ENCODE results near the gene C1orf226.

C1orf226 gene

DNA sequence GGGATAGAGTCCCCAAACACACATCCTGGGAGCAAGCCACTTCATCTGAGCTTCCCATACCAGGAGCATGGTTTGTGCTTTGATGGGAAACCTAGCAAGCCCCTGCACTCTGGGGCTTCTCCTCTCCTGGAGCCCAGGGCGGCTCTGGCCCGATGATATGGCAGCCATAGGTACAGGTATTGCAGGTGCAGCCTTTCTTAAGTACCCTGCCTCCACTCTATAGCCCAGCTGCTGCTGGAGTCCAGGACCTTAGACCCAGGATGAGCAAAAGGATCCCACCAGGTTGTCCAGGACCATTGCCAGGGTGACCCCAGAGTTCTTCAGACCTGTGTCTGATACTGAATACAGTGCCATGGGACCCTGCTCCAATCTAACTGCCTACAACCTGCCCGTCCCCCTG lies 4.2 kb downstream of the C1orf226 start:
- DNase-seq: no peak

DNA sequence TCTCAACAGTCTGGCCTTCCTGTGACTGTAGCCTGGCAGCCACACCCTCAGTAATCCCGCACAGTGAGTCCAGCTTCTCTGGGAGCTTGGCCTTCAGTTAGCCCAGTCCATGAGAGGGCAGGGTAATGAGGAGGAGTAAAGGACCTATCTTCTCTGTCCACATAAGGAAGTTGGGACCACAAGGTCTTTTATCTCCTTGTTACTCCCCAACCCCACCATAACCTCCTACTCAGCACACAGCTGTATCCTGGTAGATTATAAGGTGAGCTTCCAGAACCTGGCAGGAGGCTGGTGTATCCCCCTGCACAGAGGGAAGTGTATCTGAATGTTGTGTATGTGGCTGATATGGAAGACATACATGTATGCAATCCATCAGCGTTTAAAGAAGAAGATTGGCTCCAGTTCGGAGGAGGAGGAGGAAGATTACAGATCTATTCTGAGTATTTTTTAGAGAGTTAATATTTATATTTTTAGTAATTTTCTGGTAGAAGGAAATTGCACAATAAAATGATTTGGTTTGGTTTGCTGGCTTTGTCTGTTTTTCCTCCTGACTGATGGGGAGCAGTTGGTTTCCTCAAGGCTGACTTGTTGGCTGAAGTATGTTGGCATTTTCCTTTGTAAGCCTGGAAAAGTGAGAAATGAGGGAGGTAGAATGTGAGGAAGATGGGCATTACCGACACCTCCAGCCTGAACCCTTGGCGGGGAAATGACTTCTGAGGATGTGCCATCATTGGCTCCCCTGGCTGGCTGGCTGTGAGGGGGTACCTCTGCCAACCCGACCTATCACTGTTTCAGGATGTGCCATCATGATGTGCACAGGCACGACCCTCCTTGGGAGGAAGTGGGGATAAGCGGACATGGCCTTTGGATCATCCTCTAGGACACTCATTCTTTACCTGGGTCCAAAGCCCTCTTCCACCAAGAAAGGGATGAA lies 5.0 kb downstream of the C1orf226 start:
- DNase-seq: no peak

DNA sequence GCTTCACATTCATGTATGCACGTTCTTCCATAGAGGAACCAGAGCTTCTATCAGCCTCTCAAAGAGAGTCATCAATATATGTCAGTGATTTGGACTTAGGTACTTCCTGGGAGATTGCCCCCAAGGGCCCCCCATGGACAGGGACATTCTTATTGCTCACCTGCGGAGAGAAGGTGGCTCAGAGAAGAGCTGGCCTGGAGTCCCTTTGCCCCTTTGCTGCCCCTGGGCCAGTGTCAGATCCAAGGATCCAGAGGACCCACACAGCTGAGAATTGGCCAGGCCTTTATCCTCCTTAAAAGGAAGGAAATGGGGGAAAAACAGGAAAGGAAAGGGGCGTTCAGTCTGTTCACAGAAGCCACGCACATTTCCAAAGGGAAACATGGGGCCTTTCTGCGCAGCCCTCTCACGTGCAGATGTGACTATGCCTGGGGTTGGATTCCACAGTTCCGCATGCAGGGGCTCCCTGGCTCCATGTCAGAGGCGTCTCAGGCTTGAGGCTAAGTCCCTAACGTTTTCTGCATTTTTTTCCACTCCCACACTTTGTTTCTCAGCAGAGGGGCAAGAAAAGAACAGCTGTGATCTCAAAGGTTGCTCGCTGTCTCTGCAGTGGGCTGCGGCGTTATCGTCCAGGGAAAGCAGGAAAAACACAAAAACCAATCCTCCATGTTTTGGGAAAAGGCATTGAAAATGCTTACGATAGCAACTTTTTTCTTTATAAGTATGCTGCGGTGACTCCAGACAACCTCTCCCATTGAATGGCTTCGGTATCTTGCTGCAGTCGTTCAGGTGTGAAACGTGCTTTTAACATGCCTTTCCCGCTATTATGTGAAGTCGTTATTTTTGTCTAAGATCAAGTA lies 5.9 kb downstream of the C1orf226 start:
- DNase-seq: no peak

DNA sequence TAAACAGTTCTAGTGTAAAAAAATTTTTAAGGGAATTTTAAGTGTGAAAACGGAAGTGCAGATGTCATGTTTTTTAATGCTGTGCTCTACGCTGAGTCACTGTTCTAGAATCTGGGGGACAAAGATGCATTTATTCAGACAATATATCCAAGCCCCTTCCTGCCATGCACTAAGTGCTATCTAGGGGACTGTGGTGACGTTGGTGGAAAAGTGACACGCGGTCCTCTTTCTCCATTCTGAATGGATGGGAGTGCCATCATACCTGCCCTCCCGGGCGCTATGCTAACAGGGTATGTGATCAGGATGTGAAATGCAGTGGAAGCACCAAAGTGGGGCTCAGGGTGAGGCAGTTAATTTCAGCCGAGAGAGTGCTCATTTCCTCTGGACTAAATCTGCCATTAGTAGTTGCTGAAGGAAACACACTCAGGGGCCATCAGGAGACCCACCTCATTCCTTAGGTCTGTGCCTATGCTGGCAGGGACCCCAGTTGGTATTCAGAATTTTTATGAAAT lies 6.6 kb downstream of the C1orf226 start:
- DNase-seq: no peak

DNA sequence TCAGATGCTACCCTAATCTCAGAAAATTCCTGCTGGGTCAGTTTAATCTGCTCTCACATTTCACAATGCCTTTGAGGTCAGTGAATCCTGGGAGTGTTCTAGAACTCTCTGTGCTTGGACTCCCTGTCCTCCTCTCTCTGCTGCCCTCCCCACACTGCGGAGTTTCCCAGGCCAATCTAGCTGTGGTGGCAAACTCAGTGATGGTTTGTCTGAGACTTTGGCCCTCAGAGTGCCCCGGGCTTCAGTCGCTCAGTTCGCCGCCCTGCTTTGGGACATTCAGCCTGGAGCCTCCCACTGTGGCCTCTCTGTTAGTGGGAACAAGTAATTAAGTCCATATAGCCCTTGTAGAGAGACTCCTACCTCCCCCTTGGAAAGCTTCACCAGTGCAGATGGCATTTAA lies 7.1 kb downstream of the C1orf226 start:
- DNase-seq: no peak

DNA sequence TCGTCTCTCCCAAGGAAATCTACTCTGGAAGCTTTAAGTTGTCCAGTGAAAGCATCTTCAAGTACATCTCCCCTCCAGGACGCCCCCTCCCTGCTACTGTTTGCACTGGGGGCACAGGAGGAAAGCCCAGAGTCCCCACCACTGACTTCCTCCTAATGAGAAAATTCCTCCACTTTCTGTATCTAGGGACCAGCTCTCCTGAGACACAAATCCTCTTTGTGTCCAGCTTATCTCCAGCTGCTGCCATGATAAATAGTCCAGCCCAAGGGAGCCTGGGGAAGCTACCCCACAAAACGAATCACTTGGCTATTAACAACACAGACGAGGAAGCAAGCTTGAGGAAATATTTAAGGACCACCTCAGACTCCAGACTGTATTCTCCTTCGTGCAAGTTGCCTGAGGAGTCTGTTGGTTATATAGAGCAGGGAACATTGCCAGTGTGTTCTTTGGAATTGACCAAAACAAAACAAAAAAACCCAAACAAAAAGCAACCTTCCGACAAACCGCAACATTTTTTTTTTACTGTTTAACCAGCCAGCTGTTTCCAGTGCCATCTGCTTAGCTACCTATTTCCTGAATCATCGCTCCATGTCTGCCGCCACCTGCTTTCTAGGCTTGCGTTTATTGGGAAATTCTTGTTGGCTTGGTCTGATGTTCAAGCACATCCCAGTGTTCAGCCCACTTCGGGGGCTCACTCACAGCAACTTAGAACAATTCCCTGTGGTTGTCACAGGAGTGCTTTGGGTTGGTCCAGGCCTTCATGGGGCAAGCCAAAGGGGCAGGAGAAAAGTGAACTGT lies 7.7 kb downstream of the C1orf226 start:
- DNase-seq: no peak

DNA sequence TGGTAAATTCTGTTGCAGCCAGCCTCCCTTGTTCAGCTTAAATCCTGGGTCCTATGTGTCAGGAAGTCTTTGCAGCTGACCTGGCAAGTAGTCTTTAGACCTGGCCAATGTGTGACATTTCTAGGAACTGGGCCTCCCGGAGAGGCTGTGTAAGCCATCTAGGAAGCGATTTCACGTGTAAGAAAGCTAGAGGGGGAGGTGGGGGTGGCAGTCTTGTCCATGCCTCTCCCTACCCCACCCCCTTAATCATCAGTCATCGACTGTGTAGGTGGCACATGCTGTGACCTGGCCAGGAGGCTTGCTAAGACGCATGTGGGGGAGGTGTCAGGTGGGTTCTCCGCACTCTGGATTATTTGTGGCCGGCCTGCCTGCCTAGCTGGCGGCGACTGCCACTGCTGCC lies 8.4 kb downstream of the C1orf226 start:
- DNase-seq: no peak

DNA sequence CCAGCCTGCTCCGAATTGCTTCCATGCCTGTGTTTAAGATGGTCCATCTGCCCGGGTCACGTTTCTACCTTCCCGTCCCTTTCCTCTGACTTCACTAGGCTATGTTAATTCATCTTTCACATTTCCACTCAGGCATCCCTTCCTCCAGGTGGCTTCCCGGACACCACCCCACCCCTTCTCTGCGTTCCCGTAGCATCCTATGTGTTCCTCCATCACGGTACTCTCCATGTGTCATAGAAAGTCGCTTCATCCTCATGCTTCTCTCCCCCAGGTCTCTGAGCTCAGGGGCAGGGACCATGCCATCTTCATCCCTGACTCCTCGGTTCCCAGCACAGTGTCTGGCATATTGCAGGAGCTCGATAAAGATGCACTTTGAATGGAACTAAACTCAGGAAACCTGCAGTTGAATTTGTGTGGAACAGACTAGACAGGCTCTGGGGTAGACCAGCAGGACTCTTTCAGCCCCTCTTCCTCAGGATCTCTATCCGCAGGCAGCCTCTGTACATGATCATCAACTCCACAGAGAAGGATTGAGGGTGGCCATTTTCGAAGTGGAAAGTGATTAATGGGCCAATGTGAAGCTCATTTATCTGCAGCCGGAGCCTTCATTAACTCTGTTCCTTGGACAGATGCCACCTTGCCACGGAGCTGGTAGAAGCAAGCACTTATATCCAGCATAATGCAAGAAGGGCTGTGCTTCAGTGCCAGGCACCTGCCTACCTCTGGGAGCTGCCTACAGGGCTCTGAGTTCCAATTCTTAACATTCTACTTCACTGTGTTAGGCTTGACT lies 9.1 kb downstream of the C1orf226 start:
- DNase-seq: no peak

DNA sequence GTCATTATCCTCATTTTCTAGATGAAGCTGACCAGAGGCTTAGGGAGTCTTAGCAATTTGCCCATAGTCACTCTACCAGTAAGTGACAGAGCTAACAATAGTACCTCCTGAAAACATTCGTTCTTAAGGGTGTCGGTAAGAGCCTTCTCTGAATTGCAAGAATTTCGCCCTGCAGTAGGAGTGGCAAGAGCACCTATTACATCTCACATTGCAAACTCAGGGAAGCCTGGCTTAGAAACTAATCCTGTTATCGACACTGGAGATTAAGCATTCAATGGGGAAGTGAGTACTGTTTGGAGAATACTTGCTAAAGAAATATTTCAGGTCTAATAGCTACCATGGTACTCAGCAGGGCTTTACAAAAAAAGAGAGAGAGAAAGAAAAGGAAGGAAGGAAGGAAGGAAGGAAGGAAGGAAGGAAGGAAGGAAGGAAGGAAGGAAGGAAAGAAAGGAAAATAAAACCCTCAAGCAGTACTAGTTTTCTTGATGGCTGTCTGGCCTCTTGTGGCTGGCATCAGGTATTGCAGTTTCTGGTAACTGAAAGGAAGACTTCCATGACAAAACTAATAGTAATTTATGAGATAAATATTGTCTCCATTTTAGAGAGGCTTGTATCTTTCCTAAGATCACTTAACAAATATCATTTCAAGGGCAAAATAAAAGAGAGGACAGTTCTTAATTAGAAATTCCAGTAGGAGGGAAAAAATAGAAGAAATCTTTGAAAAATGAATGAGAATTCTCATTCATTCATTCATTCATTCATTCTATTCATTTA lies 10.4 kb downstream of the C1orf226 start:
- DNase-seq: peak; percentile 35

DNA sequence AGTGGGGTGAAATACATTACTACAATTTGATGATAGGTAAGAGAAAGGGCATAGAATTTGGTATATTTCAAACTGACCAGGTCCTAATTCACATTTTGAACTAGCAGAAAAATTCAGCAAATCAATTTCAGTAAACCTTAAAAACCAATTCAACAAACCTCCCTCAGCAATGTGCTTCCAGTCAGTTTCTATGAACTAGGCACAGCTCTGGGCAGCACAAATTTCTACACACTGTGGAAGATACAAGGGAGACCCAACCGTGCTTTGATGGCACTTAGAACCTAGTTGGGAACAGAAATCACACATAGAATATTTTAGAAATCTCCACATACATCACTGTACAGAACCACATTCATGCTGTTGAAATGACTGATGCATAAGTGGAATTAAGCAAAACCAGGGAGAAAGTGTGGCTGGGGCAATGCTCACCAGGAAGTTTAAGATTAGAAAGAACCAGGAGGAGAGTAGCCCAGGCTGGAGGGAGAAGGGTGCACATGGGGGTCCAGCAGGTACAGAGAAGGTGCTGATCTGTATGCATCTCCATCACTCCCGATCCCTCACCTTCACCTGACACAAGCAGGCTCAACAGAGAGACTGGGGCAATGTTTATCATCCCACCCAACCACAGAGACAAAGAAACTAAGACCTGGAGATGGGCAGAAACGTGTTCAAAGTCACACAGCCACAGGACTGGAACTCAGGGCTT lies 14.8 kb downstream of the C1orf226 start:
- no peak for DNase-seq

DNA sequence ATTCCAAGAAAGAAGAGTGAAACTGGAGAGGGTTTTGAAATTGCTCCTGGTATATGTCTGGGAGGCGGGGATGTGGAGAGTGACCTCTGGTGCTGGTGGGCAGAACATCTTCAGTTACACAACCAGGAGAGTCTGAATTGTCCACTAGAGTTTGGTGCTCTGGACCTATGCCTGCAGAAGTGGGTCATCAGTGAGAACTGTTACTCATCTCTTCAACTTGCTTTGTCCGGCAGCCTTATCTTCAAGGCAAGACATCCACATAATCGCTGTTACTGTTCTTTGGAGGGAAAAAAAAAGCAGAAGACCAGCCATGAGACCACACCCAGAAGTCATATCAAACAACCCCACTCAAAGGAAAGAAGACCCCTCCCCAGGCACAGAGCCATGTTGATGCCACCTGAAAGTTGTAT lies 15.5 kb downstream of the C1orf226 start:
- DNase-seq: no peak

DNA sequence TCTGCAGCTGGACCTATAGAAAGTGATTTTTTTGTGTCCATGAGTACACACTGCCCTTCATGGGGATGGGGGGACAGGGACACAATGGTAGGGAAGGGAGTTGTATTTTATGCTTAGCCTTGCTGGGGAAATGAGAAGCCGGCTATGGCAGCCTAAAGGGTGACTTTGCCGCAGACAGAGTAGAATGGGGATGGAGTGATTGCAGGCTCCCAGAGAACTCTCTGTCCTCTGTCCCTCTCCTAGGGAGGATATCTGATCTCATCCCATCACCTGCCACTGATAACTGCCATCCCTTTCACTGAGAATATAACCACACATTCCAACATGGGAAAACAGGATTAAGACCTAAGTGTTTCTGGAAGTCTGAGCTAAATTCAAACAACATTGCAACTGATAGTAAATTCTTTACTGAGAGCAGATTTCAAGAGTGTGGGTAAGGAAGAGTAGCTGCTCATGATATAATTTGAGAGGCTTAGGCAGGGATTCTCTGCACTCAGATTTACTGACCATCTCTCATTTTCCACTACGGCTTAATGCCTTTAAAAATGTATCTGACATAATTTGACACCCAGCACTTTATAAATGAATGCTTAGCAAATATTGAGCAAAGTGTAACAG lies 16.5 kb downstream of the C1orf226 start:
- no peak for DNase-seq

DNA sequence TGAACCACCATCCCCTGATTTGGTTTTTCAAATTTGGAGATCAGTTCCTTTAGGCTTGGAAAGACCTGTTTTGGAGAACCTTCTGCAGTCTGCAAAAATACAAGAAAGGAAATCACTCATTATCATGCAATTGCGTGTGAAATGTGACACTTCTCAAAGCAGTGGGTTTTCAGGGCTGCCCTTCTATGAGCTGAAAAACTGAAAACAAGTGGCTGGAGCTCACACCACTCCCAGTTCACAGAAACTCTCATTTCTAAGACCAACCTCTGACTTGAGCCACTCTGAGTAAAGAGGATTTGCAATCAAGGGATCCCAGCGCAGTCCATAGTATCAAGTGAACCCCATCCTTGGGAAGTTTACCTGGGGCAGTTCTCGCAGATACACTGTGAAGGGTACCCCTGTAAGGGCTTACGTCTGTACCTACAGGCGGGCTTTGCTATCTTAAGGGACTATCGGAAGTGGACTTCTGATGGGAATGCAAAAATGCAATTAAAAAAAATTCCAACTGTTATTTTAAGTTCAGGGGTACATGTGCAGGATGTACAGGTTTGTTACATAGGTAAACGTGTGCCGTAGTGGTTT lies 17.6 kb downstream of the C1orf226 start:
- no peak for DNase-seq

DNA sequence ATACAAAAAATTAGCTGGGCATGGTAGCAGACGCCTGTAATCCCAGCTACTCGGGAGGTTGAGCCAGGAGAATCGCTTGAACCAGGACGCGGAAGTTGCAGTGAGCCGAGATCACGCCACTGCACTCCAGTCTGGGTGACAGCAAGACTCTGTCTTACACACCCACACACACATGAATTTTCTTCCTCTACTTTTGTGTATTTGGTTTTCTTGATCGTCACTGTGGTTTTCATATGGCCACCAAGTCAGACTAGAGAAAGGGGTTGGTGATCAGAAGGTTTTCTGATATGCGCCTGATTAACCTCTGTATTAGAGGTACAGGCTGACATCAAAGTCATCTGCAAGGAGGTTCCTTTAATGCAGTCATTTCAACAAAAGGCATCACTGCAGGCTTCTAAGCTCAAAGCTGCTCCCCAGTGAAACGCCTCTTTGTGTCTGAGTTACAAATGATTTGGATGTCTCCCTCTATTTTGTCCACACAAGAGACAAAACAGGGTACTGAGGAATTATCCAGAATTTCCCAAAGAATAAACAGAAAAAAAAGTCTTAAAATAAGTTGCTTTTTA lies 19.3 kb downstream of the C1orf226 start:
- no peak for DNase-seq

DNA sequence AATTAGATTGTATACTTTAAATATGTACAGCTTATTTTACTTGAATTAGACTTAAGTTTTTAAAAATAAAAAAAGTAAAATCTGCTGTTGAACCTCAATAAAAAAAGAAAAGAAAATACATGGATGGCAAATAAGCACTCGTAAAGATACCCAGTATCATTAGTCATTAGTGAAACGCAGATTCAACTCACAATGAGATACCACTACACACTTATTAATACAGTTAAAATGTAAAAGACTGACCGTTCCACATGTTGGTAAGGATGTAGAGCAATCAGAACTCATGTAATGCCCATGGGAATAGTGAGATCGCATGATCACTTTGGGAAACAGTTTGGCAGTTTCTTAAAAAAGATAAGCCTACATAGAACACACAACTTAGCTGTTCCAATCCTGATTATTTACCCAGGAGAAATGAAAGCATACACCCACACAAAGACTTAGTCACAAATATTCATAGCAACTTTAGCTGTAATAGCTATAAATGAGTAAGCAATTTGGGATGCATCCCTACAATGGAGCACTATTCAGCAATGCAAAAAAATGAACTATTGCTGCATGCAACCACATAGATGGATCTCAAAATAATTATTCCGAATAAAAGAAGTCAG lies 23.1 kb downstream of the C1orf226 start:
- DNase-seq: peak; percentile 65

DNA sequence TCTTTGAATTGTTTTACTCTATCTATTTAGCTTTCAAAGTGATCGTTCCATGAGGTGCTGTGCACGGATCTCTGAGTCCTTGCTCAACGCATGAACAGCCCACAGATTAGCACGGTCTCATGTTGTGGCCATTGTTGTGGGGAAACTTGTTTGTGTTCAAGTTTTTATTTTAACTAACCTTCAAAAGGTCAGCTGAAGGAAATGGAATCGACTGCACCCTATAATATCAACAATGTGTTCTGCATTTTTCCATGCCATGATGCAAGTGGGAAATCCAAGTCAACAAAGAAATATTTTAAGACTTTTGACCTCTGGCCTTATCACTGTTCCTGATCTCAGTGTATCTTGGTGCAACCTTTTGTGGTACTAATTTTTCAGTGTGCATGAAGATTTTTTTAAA lies 24.3 kb downstream of the C1orf226 start:
- no peak for DNase-seq

DNA sequence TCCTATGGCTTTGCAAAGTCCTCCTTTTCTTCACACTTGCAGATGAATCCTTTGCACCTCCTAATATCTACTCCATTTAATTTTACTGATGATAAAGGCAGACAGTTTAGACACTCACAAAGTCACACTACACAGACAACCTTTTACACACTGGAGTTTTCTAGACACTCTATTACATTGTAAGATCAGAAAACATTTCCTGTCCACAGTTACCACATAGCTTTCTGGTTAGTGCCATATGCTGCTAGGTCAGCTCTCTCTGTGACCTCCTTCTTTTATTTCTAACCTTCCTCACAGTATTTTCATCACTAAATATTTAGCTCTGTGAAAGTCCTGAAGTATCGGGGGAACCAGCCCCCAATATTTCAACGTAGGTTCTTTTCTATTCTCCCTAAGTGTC lies 25.3 kb downstream of the C1orf226 start:
- DNase-seq: no peak

DNA sequence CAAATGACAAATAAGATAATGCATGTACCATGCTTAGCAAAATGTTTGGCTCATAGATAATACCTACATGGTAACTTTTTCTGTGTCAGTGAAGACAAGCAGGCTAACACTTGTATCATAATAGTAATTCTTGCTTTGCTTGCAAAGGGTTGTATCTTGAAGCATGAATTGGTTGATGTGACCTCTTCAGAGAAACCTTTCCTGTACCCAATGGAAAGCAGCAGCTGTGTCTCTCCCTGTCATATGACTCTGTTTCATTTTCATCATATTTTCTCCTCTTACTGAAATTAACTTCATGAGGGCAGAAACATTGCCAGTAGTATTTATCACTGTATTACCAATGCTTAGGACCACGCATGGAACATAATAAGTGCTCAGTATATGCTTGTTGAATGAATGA lies 26.0 kb downstream of the C1orf226 start:
- no peak for DNase-seq

DNA sequence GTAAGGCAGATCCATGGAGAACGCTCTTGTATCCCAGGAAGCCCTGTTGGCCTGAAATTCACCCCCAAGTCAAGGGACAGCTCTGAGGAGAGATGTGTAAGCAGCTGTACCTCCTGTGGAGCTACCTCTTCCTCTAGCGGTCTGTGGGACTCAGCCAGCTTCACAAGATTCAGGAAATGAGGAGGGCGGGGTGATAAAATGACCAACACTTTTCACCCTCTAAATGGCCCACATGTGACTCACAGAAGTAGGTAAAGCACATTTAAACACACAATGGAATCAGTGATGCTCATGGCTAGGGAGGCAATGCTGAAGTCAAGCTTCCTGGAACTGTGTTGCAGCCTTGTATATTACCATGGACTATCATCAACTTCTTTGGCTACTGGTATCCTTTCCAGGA lies 30.5 kb downstream of the C1orf226 start, which contains the start of gene SH2D1B:
TSS of gene SH2D1B (minus strand) at position 135 of the 400 bp plus-strand sequence. CDS start at position 15, 120 bp downstream.
- no peak for DNase-seq

All from fibroblast of skin of right quadriceps (primary cell).